Hindlimb muscle (tissue), 1 donor: Measurements from ENCODE around the gene SYNE1. TPM values are rescaled to one million over a fixed set of nuclear protein-coding genes. Genes with fewer than 3 reads are reported as not detected.

Experiments used
- DNase-seq: peaks from one replicate; pipeline ENCODE4 v3.0.0-alpha.2; 2013
- polyA plus RNA-seq: library from polyadenylated mRNA; unstranded; fragments of 120-200 nt; gene quantifications from one replicate; pipeline ENCODE4 v1.2.1, GENCODE V29; 2013; ENCODE audit not compliant: insufficient read length

Gene SYNE1
- polyA plus RNA-seq, 1 donor, result 148 TPM

DNA sequence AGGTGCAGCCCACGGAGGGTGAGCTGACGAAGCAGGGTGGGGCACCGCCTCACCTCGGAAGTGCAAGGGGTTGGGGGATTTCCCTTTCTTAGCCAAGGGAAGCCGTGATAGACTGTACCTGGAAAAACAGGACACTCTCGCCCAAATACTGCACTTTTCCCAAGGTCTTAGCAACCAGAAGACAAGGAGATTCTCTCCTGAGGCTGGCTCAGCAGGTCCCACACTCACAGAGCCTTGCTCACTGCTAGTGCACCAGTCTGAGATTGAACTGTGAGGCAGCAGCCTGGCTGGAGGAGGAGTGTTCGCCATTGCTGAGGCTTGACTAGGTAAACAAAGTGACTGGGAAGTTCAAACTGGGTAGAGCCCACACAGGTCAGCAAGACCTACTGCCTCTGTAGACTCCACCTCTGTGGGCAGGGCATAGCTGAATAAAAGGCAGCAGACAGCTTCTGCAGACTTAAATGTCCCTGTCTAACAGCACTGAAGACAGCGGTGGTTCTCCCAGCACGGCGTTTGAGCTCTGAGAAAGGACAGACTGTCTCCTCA lies 28.0 kb downstream of the SYNE1 start:
- no peak for DNase-seq

DNA sequence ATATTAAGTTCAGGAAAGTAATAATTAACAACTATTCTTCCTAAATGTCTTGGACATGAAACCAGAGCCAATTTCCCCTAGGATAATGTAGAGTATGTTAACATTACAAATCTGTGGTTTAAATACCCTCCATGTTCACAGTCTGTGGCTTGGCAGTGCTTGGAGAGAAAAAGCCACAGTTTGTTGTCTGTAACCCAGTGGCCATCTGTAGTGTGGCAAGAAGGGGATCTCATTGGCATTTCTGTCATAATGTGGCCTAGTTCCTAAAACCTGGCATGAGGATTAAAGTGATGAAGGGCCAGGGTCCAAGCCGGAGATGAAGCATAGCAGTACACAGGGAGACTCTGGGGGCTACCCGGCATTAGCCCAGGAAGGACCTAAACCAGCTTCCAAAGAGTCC lies 31.2 kb downstream of the SYNE1 start:
- DNase-seq, result no peak

DNA sequence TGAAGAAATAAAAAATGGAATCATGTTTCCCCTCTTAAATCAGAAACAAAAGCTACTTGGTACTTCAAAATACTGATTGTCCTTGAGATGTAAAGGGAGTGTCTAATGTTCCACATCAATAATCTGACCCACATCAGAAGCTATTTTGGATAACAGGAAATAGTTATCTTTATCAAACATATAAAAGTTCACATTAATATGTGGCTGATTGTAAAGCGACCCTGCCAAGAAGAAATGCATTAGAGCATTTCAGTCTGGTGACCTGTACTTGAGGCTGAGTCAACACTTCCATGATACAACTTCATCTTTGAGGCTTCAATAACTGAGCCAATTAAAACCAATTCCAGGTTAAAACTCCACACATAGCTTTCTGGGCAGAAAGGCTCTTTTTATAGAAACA lies 31.8 kb downstream of the SYNE1 start:
- DNase-seq, result no peak

GRCh38 chr6:152603911-152604310 lies 33.3 kb downstream of the SYNE1 start:
- no peak for DNase-seq

DNA sequence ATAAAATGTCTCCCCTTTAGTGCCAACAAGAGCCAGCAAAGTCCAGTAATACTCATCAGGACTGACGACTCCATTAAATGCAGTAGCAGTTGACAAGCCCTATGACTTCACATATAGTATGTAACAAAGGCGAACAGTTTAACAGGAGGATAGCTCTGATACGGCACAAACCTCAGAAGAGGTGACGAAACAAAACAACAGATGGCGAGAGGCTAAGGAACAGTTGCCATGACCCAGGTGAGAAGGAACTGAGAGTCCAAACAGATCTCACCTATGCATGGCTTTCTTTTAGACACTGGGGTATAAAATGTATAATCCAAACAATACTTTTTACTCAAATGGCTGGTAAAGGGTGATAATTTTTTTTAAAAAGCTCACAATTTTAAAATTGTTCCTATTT lies 37.1 kb downstream of the SYNE1 start:
- no peak for DNase-seq

DNA sequence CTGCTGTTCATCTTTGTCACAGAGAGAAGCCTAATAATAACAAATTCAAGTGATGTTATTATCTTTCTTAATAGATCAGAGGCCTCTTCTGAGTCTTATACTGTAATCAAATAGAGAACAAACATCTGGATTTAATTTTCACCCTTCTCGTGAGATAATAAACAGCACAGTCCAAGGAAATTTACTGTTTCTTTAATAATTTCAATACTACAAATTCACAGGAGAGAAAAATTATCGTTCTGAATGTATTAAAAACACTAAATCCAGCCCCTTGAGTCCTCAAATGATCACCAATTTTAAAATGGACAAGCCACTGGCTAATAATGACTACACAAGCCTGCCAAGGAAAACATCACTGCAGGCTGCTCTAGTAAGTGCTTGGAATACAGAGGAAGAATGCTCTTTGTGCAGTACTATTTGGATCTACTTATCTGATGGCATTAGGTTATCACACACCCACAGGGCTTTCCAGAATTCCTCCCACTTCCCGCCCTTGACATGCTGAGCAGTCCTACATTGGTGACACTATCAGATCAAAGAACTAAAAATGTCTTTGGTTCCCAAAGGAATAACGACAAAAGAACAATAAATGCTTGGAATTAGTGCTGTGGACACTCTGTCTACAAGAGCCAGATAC lies 38.1 kb downstream of the SYNE1 start:
- DNase-seq, result no peak

GRCh38 chr6:152598421-152598820 lies 38.7 kb downstream of the SYNE1 start:
- no peak for DNase-seq

DNA sequence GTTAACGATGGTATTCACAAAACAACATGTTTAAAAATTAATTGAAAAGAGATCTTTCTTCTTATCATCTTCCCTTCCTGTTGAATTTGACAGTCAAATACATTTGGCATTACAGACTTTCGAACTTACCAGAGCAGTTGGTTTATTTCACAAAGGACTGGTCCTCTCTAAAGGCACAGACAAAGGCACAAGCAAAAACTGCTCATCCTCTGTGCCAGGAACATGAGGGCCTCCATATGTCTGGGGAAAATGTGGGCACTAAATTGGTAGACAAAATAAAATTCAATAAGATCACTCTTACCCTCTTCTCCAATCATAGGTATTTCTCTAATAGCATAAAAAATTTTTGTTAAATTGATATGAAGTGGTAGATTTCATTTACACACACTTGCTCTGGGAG lies 40.4 kb downstream of the SYNE1 start:
- no peak for DNase-seq

GRCh38 chr6:152595499-152595898 lies 41.7 kb downstream of the SYNE1 start:
- peak; percentile 41 for DNase-seq

- DNase-seq, result no peak
Measured at GRCh38 chr6:152594701-152595100, 42.5 kb downstream of the SYNE1 start.

- DNase-seq, result no peak
Measured at GRCh38 chr6:152588456-152588855, 48.7 kb downstream of the SYNE1 start.

- DNase-seq, result no peak
Measured at GRCh38 chr6:152587473-152587872, 49.7 kb downstream of the SYNE1 start.

DNA sequence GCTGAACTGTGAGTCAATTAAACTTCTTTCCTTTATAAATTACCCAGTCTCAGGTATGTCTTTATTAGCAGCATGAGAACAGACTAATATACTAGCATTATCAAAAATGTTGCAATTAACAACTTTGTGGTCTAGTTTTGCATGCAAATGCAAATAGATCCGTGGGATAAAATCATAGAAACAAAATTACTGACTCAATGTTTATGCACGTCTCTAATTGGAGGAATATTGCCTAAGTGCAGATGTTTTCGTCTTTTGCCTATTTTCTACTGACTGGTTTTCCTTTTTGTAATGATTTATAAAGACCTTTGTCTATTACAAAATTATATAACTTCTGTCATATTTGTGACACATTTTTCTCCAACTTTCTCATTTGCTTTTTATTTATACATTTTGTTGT lies 51.9 kb downstream of the SYNE1 start:
- no peak for DNase-seq

- no peak for DNase-seq
Measured at GRCh38 chr6:152583888-152584287, 53.3 kb downstream of the SYNE1 start.

GRCh38 chr6:152576525-152576924 lies 60.6 kb downstream of the SYNE1 start:
- no peak for DNase-seq

DNA sequence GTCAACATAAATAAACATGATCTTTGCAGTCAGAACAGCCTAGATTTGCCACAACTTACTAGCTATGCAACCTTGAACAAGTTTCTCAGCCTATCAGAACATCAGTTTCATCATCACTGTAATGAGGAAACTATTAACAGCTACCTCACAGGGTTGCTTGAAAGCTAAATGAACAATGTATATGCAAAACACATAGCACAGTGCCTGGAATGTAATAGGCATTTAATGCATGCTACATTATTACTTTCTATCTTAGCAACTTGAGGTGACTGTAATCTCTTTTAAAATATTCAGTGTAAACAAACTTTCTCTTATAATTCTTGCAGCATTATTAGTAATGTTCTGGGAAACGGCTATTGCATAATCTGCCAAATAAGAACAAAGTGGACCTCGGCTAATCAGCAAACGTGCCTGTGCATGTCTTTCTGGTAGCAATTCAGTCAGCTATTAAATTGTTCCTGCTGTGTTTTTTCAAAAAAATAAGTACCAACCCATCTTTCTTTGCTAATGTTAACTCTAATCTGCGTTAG lies 61.5 kb downstream of the SYNE1 start:
- DNase-seq, result no peak

- DNase-seq, result no peak
Measured at GRCh38 chr6:152575161-152575560, 62.0 kb downstream of the SYNE1 start.

- DNase-seq, result no peak
Measured at GRCh38 chr6:152573762-152574161, 63.4 kb downstream of the SYNE1 start.

DNA sequence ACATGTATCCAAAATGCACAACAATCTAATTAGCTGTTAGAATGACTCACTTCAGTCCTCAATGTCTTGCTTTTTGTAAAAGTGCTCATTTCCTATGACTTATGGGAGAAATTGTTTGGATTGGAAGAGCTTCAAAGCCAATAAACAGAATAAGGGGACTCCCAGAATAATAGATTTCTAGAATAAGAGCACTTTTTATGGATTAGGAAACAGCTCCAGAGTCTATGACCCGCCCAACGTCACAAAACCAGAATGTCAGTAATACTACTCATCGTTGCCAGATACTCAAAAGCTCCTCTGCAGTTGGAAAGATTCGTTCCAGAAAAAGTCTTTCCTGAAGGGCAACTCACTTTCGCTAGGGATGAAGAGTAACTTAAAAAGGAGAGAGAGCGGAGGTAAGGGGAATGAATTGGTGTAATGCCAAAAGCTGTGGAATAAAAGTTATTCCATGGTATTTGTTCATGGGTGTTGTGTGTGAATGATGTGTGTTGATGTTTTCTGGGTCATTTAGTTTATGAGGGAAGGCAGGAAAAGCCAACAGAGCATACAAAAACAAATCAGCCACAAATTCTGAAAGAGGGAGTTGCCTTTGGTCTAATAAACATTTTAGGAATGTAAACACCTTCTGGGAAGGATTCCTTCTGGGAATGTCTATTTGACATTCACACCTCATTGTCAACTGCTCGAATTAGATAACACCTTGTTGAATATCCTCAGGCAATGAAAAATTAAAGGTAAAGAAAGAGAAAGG lies 64.6 kb downstream of the SYNE1 start:
- DNase-seq, result no peak

DNA sequence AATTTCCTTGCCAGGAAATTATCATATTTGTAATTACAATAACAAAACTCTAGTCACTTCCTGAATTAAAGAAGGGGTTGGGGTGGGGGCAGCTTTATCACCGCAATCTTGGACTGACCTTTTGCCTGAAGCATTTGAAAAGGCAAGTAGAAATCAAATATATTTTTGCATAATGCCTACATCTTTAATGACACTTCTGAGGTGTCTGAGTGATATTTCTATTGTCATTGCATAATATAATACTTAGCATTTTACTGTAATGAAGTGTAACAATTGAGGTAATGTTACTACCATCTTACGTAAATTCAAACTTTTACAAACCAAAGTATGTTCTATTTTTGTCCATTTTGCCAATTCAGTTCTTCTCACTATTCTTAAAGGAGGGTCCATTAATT lies 65.2 kb downstream of the SYNE1 start:
- no peak for DNase-seq

GRCh38 chr6:152571089-152571488 lies 66.1 kb downstream of the SYNE1 start:
- no peak for DNase-seq

GRCh38 chr6:152566103-152566875 lies 70.9 kb downstream of the SYNE1 start:
- no peak for DNase-seq

DNA sequence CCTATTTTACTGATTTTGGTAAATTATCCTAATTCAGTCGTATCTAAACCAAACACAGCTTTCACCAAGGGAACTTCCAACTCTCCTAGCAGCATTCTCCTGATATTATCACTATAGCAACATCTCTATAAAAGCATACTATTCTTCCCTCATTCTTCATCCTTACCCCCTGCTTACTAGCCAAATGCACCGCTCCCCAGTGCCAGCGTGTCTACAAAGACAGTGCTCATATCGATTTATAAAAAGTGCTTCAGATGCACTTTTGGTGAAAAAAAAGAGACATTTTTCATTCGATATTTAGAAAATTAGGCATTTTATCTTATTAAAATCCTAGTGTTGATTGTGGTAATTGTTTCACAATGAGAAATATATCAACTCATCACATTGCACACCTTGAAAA lies 74.0 kb downstream of the SYNE1 start:
- DNase-seq, result no peak
